Activated T-cell treated with anti-CD3 and anti-CD28 coated beads for 48 hours (primary cell): ENCODE results near the gene DDX20.

Experiments used
- DNase-seq: peaks from one replicate; pipeline ENCODE4 v3.0.0-alpha.2; 2020; ENCODE audit warnings: low read depth

DDX20 gene

GRCh38 chr1:111747947-111748346 lies 7.8 kb upstream of the DDX20 start:
- no peak for DNase-seq

GRCh38 chr1:111749628-111750027 lies 6.1 kb upstream of the DDX20 start:
- DNase-seq: no peak

- no peak for DNase-seq
These were observed 4.8 kb upstream of the DDX20 start for GRCh38 chr1:111750856-111751255.

GRCh38 chr1:111751906-111752575 lies 3.7 kb upstream of the DDX20 start:
- DNase-seq: no peak

- no peak for DNase-seq
These were observed 744 bp upstream of the DDX20 start for GRCh38 chr1:111754984-111755330.

- DNase-seq: no peak
These were observed 418 bp downstream of the DDX20 start for GRCh38 chr1:111756124-111756513.

- DNase-seq: no peak
These were observed 2.7 kb downstream of the DDX20 start for GRCh38 chr1:111758373-111758772.

- no peak for DNase-seq
These were observed 6.0 kb downstream of the DDX20 start for GRCh38 chr1:111761717-111762116.

GRCh38 chr1:111762332-111762731 lies 6.6 kb downstream of the DDX20 start:
- no peak for DNase-seq

- no peak for DNase-seq
These were observed 12.3 kb downstream of the DDX20 start for GRCh38 chr1:111768023-111768422.

GRCh38 chr1:111768625-111769024 lies 12.9 kb downstream of the DDX20 start:
- DNase-seq: no peak

- DNase-seq: no peak
These were observed 13.9 kb downstream of the DDX20 start for GRCh38 chr1:111769517-111770146.

GRCh38 chr1:111770916-111771315 lies 15.2 kb downstream of the DDX20 start:
- no peak for DNase-seq

GRCh38 chr1:111775966-111776365 lies 20.3 kb downstream of the DDX20 start:
- no peak for DNase-seq

- no peak for DNase-seq
These were observed 20.7 kb downstream of the DDX20 start for GRCh38 chr1:111776391-111776790.

- DNase-seq: no peak
These were observed 21.2 kb downstream of the DDX20 start for GRCh38 chr1:111776861-111777260.

- no peak for DNase-seq
These were observed 21.6 kb downstream of the DDX20 start for GRCh38 chr1:111777301-111777700.

GRCh38 chr1:111778066-111778465 lies 22.4 kb downstream of the DDX20 start:
- no peak for DNase-seq

- DNase-seq: no peak
These were observed 22.9 kb downstream of the DDX20 start for GRCh38 chr1:111778541-111779051.

GRCh38 chr1:111779546-111779945 lies 23.8 kb downstream of the DDX20 start:
- no peak for DNase-seq

GRCh38 chr1:111784273-111784901 lies 28.7 kb downstream of the DDX20 start:
- DNase-seq: no peak

GRCh38 chr1:111786669-111787207 lies 31.0 kb downstream of the DDX20 start:
- no peak for DNase-seq

- DNase-seq: no peak
These were observed 33.4 kb downstream of the DDX20 start for GRCh38 chr1:111789142-111789541.
